Measurements from ENCODE around the gene ATG16L2.

- no peak for TF ChIP-seq CTCF (IDR thresholded peaks at IDR 0.05; ENCODE audit: insufficient read depth, low read length, poor library complexity, severe bottlenecking)
- TF ChIP-seq EZH2phosphoT487 (conservative IDR thresholded peaks at IDR 0.05; ENCODE audit: low read length): no peak
Measured at GRCh38 chr11:72813740-72814285, 398 bp upstream of the ATG16L2 start.
